ENCODE data around the gene LEAP2.

LEAP2 gene

DNA sequence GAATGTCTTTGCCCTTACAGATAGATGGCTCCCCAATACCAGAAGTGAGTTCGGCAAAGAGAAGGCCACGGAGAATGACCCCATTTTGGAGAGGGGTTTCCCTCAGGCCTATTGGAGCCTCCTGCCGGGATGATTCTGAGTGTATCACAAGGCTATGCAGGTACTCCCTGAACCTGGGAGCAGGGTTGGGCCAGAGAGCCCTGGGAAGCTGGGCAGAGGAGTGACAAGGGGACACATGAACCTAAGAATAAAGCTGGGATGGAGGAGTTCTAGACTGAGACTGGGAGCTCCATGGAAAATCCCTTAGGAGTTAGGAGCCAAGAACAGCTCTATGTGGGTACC lies 433 bp downstream of the LEAP2 start:
- in situ Hi-C loops (cut with HindIII; ENCODE audit: low sequenced_read_pairs): loop anchor here (25.0 kb wide), 1 partner anchor 487 kb away; no protein-coding TSS in a partner anchor

DNA sequence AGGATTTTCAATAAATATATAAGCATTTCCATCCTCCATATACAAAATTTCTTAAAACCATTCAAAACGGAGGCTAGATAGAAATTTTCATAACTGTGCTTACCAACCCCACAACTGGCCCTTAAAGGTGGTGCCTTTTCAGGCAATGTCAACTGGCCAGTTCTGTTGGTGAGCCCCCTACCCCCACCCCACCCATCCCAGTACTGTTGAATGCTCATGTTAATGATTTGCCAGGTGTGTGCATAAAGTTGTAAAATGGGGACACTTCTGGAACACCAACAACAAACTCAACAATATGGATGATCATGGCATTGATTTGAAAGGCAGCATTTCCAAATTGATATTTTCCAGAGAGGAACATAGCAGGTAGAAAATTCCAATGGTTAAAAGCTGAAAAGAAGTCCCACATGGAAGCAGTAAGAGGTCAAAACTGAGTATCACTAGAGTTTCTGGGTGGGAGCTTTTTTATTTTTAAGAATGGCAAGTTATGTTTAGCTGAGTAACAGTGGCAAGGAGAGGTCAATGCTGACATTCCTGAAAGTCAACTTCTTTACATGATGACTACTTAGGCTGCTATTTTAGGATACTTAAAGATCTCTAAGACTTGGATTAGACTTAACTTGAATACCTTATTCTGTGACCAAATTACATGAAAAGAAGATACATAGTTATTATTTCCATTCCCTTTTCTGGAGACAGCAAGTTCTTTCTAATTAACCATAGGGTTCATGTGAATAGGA lies 2.7 kb downstream of the LEAP2 start:
- in situ Hi-C loops (cut with HindIII; ENCODE audit: low sequenced_read_pairs): no loop called here

DNA sequence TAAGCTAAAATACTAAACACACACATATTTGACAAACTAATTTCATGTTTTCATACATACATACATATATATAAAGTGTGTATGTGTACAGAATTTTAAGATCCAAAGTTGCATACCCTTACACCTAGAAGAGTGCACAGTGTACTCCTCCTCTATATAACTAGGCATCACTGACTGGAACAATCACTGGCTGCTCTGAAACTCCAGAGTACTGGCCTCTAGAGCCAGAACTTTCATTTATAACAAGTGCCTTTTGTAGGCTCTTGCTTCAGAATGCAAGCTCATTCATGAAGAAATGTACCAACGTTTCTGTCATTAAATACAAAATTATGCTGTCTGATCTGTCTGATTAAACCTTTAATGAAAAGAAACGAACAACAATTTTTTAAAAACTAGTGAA lies 4.0 kb downstream of the LEAP2 start:
- in situ Hi-C loops (cut with HindIII; ENCODE audit: low sequenced_read_pairs): no loop called here

DNA sequence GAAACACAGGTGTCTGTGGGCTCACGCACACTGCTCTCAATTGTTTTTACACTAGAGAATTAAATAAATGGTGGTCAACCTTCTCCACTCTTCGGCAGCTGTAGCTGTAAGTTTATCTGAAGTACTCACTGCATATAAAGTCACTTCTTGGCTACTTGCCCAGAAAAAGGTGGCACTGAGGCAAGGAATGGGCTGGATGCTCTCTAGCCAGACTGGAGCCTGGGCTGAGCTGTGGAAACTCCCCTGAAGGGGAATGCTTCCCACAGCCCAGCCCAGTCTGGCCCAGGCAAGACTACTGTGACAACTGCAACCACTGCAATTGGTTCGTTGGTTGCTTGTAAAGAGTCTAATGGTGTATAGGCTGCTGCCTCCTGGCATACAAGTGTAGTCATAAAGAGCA lies 4.5 kb downstream of the LEAP2 start:
- in situ Hi-C loops (cut with HindIII; ENCODE audit: low sequenced_read_pairs): no loop called here

DNA sequence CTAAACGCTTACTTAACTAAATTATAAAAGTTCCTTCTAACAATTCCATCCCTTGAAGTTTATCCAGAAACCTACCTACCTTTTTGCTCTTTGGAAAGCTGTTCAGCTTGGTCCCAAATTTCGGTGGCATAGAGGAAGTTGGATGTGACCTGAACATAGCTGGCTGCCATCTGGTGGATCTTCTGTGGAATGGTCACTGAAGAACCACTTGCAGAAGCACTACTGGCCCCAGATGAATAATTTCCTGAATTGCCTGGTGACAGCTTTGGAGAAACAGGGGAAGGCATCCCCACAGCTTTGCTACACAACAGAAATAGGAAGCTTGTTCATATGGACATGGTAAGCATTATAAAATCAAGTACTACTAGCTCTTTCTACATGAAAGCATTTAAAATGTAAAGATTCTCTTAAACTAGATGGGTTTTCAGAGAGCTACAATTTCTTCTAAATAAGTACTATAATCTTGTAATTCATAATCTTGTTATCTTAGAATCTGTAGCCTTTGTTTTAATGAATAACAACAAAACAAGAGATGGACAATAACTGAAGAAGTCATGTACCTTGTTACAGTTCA lies 9.9 kb downstream of the LEAP2 start:
- in situ Hi-C loops (cut with HindIII; ENCODE audit: low sequenced_read_pairs): no loop called here

DNA sequence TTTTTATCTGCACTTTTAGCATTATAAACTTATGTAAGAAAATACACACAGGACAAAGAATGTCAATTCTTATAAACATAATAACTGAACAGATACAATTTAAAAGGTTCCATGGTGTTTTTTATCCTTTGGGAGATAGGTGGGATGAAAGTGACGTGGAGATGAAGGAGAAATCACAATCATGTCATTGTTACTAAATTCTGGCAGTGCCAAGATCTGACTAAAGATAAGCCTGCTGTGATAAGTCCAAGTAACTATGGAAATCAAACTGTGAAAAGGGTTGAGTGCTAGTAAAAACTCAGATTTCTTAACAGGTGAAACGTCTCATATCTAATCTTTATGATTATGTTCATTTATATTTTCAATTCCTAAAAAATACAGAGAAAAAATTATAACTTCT lies 11.1 kb downstream of the LEAP2 start:
- in situ Hi-C loops (cut with HindIII; ENCODE audit: low sequenced_read_pairs): no loop called here

DNA sequence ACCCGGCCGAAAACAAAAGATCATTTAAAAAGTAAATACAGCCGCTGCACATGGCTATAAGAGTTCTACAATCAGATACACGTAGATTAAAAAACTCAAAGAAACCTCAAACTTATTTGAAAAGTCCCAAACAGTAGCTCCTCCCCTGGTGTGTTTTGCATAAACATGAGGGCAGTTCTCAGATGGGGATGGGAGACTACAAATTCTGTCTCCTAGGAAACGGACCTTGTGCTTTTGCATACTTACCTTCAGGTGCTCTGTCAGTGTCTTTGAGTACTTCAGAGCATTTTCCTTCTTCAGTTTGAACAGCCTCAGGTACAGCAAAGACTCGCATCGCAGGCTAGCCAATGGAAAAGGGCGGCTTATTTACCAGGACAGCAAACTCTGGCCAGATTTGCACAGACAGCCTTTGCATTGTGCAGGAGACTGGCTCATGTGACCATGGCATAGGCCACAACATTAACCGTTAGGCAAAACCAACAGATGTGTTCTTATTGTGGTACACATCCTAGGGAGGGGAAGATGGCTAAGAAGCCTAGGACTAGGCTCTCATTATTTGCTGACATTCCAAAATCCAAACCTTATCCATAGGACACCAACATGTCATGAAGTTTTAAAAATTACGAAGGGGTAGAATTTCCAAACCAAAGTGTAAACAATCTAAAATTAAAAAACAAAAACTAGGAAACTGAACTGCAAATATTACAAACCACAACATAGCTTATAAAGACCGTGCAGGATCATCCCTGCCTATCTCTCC lies 12.8 kb downstream of the LEAP2 start:
- in situ Hi-C loops (cut with HindIII; ENCODE audit: low sequenced_read_pairs): no loop called here

DNA sequence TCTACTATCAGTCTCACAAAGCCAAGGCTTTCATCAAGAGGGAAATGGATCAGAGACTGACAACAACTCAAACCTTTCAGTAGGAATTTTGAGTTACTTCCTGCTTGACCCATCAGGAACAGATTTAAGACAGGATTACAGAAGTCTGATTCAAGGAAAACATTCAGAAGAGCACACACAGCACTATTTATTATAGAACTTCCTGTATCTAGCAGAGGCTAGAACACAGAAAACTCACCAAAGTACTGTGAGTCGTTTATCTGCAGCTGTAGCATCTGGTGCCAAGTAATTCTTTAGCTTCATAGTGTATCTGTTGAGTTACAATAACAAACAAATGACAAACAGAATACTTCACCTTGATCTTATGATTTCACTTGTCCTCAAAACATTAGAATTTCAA lies 13.8 kb downstream of the LEAP2 start:
- in situ Hi-C loops (cut with HindIII; ENCODE audit: low sequenced_read_pairs): no loop called here

DNA sequence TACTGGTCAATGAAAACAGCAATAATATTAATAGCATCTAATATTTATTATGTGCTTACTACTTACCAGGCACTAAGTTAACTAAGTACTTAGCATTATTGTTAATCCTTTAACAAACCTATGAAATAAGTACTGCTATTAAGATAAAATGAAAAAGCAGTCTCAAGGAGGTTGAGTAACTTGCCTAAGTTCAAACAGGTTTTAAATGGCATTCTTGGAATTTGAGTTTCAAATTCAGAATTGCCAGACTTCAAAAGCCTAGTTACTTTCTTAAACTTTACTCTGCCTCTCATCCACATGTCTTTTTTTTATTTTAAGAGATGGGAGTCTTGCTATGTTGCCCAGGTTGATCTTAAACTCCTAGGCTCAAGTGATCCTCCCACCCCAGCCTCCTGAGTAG lies 16.0 kb downstream of the LEAP2 start:
- in situ Hi-C loops (cut with HindIII; ENCODE audit: low sequenced_read_pairs): no loop called here

DNA sequence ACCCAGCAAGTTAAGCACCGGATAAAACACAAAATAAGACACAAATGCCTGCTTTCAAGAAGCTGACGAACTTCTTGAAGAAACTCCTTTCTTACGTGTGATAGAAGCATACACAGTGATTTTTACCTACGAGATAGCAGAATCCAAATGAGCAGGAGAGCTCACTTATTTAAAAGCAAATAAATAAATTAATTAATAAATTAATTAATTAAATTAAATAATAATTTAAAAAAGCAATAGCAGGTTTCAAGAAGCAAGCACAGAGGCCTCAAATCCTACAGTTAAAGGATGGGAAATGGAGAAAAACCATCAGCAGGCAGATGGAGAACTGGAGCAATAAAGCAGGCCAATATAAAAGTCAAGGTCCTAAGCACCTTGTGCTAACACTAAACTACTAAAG lies 17.3 kb downstream of the LEAP2 start:
- in situ Hi-C loops (cut with HindIII; ENCODE audit: low sequenced_read_pairs): no loop called here

DNA sequence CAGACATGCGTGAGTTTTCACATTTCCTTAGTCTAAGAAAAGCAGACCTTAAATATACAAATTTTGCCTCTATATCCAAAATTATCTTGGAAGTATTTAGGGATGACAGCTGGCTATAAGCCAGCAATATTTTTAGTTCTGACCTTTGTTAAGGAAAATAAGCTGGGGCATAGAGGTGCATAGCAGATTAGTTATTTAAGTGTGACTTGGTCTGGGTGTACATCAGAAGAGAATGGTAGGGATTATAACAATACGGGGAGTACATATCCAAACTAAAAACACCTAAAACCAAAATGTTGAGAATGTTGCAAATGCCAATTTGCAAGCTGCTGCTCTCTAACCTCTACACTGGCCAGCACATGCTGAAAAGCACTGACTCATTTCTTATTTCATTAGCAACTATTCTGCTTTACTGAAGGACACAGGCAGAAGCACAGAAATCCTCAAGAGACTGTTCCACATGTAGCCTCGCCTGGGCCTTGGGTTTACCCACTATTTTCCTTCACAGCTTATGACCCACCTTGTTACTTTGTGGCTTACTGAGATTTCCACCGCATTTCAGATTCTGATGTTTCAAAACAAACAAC lies 22.3 kb downstream of the LEAP2 start:
- in situ Hi-C loops (cut with HindIII; ENCODE audit: low sequenced_read_pairs): no loop called here

DNA sequence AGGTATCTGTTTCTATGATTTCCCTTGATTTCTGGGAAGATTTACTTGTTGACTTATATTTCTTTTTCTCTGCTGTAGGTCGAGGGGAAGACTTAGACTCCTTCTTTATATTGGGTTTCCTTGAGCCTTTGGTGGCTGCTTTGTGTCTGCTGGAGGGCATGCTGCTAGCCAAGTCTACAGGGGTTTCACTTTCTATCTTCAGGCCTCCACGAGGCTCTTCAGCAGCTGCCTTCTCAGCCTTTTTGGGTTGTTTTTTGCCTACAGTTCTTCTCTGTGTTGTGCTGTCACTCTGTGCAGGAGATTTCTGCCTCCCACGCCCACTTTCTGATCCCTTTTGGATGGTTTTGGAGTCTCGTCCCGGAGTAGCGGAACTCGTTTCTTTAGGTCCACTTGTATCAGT lies 23.2 kb downstream of the LEAP2 start:
- in situ Hi-C loops (cut with HindIII; ENCODE audit: low sequenced_read_pairs): no loop called here

DNA sequence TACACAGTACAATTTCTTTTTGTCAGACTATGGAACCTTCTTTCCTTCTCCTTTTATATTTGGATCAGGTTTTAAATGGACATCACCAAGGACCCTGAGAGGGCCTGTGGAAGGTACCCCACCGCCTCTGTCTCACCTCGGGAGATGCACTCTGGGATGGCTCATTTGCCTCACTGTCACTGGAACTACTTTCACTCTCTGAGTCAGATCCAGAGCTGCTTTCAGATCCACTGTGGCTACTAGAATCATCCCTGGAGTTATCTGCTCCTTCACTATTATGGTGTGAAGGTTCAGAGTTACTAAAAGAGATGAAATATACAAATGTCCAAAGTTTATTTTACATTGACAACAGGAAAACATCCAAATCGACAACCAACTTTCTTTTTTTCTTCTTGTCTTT lies 24.6 kb downstream of the LEAP2 start:
- in situ Hi-C loops (cut with HindIII; ENCODE audit: low sequenced_read_pairs): no loop called here

DNA sequence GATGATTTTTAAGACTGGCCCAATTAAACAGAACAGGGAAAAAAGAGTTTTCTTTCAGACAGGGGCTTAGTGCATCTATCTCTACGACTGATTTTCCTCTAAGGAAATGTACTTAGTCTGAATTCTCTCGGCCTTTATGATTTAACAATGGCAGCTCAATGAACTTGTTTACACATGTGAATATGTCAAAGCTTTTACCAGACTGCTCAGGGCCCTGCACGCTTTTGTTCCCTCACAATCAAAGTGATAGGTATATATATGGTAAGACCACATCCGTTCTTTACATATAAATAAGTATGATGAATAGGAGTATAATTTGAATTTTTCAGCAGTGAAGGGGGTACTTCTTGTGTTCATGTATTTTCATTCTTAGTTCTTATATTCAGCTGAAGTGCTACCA lies 27.6 kb downstream of the LEAP2 start:
- in situ Hi-C loops (cut with HindIII; ENCODE audit: low sequenced_read_pairs): no loop called here

DNA sequence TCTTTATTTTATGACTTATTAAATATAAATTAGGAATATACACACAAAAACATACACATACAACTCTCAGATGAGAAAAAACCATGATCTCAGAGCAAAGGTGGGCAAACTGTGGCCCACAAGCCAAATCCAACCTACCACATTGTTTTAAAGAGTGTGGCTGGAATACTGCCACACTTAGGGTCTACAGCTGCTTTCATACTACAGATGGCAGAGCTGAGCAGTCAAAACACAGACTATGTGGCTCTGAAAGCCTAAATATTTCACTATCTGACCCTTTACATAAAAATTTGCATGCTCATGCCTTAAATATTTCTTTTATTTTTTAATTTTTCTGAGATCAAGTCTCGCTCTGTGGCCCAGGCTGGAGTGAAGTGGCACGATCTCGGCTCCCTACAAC lies 28.3 kb downstream of the LEAP2 start:
- in situ Hi-C loops (cut with HindIII; ENCODE audit: low sequenced_read_pairs): no loop called here

DNA sequence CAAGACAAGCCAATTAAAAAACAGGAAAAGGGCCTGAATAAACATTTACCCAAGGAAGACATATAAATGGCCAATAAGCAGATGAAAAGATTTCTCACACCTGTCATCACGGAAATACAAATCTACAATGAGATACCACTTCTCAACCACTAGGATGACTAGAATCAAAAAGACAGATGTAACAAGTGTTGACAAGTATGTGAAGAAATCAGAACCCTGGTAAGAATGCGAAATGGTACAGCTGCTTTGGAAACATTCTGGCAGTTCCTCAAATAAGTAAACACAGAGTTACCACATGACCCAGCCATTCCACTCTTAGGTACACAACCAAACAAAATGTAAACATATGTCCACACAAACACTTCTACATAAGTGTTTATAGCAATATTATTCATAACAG lies 32.5 kb downstream of the LEAP2 start:
- in situ Hi-C loops (cut with HindIII; ENCODE audit: low sequenced_read_pairs): no loop called here

DNA sequence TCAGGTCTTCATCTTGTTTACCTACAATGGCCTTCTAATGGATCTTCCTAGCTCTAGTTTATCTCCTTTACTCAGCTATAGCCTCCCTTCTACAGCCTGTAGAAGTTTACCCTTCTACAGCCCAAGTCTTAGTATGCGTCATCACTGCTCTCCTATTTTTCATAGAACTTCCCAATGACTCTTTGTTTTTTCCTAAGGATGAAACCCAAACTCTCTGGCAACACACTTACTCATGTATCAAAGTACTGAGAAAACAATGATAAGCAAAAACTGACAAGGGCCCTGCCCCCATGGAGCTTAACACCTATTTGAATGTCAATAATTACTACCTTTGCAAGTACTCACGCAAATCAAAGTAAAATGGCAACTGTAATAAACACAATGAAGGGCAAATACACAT lies 33.7 kb downstream of the LEAP2 start:
- in situ Hi-C loops (cut with HindIII; ENCODE audit: low sequenced_read_pairs): no loop called here

DNA sequence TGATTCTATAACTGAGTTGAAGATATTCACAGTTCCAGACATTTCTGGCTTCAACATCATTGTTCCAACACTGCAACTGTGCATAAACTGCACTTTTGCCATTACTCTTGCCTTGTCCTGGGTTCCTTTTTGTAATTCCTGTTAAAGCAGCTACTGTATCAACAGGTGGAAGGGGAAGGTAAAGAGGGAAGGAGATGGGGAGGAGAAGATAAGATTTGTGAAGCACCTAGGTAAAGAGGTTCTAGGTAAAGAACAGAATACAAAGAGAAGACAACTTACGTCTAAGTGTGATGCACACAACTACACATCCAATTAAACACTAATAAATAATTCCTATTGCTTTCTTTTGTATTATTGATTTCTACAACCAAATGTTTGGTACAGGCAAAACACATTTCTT lies 36.2 kb downstream of the LEAP2 start:
- in situ Hi-C loops (cut with HindIII; ENCODE audit: low sequenced_read_pairs): no loop called here

DNA sequence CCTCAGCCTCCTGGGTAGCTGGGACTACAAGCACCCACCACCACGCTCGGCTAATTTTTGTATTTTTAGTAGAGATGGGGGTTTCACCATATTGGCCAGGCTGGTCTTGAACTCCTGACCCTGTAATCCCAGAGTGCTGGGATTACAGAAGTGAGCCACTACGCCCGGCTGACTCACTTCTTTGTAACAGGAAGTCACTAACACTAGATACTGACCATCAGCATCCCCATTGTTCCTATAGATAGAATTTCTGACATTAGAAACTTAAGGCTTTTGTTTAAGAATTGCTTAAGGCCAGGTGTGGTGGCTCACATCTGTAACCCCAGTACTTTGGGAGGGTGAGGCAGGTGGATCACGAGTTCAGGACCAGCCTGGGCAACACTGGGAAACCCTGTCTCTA lies 42.2 kb downstream of the LEAP2 start:
- in situ Hi-C loops (cut with HindIII; ENCODE audit: low sequenced_read_pairs): no loop called here

DNA sequence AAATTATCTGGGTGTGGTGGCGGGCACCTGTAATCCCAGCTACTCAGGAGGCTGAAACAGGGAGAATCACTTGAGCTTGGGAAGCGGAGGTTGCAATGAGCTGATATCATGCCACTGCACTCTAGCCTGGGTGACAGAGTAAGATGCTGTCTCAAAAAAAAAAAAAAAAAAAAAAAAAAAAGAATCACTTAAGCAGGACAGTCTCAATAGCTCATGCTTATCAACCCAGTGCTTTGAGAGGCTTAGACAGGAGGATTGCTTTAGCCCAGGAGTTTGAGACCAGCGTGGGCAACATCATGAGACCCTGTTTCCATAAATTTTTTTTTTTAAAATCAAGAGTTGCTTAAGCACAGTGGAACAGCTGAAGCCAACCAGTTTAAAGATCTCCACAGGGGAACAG lies 42.6 kb downstream of the LEAP2 start:
- in situ Hi-C loops (cut with HindIII; ENCODE audit: low sequenced_read_pairs): no loop called here

Data from endothelial cell of hepatic sinusoid (primary cell).